Measurements from ENCODE around the gene LDLRAP1.

DNA sequence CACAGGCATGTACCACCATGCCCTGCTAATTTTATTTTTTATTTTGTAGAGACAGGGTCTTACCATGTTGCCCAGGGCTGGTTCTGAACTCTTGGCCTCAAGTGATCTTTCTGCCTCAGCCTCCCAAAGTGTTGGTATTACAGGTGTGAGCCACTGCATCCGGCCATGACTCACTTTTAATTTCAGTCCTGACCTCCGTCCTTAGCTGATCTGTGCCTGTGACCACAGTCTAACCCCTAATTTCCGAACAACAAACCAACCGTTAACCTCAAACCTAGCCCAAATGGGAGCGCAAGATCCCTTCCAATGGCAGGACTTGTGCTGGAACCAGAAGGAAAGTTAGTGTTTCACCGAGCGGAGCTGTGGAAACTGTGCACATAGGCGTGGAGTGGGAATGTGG, 43.9 kb downstream of the LDLRAP1 start:
- no peak for TF ChIP-seq ELF1 (IDR thresholded peaks at IDR 0.05; ENCODE audit: borderline replicate concordance, low read depth)
- TF ChIP-seq, protein P1, sequence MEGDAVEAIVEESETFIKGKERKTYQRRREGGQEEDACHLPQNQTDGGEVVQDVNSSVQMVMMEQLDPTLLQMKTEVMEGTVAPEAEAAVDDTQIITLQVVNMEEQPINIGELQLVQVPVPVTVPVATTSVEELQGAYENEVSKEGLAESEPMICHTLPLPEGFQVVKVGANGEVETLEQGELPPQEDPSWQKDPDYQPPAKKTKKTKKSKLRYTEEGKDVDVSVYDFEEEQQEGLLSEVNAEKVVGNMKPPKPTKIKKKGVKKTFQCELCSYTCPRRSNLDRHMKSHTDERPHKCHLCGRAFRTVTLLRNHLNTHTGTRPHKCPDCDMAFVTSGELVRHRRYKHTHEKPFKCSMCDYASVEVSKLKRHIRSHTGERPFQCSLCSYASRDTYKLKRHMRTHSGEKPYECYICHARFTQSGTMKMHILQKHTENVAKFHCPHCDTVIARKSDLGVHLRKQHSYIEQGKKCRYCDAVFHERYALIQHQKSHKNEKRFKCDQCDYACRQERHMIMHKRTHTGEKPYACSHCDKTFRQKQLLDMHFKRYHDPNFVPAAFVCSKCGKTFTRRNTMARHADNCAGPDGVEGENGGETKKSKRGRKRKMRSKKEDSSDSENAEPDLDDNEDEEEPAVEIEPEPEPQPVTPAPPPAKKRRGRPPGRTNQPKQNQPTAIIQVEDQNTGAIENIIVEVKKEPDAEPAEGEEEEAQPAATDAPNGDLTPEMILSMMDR (IDR thresholded peaks at IDR 0.05 in 2 of 3, conservative IDR thresholded peaks at IDR 0.05 in 1 of 3; ENCODE audit: borderline replicate concordance in 1 of 3, insufficient read depth in 1 of 3, low read depth in 2 of 3, low read length in 2 of 3) = no peak
- TF ChIP-seq, protein P2, sequence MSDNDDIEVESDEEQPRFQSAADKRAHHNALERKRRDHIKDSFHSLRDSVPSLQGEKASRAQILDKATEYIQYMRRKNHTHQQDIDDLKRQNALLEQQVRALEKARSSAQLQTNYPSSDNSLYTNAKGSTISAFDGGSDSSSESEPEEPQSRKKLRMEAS (IDR thresholded peaks at IDR 0.05) = no peak
- TF ChIP-seq YY1 (IDR thresholded peaks at IDR 0.05; ENCODE audit: extremely low read depth, insufficient replicate concordance, low read depth, low read length) = no peak
- TF ChIP-seq, protein P3, sequence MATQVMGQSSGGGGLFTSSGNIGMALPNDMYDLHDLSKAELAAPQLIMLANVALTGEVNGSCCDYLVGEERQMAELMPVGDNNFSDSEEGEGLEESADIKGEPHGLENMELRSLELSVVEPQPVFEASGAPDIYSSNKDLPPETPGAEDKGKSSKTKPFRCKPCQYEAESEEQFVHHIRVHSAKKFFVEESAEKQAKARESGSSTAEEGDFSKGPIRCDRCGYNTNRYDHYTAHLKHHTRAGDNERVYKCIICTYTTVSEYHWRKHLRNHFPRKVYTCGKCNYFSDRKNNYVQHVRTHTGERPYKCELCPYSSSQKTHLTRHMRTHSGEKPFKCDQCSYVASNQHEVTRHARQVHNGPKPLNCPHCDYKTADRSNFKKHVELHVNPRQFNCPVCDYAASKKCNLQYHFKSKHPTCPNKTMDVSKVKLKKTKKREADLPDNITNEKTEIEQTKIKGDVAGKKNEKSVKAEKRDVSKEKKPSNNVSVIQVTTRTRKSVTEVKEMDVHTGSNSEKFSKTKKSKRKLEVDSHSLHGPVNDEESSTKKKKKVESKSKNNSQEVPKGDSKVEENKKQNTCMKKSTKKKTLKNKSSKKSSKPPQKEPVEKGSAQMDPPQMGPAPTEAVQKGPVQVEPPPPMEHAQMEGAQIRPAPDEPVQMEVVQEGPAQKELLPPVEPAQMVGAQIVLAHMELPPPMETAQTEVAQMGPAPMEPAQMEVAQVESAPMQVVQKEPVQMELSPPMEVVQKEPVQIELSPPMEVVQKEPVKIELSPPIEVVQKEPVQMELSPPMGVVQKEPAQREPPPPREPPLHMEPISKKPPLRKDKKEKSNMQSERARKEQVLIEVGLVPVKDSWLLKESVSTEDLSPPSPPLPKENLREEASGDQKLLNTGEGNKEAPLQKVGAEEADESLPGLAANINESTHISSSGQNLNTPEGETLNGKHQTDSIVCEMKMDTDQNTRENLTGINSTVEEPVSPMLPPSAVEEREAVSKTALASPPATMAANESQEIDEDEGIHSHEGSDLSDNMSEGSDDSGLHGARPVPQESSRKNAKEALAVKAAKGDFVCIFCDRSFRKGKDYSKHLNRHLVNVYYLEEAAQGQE (IDR thresholded peaks at IDR 0.05; ENCODE audit: low read depth) = no peak
- no peak for TF ChIP-seq CBX3 (IDR thresholded peaks at IDR 0.05; ENCODE audit: low read depth)
- no peak for TF ChIP-seq POLR2A (IDR thresholded peaks at IDR 0.05; ENCODE audit: borderline replicate concordance, extremely low read depth, insufficient read depth, insufficient read length)
- no peak for TF ChIP-seq EZH2phosphoT487 (IDR thresholded peaks at IDR 0.05; ENCODE audit: borderline replicate concordance)
- TF ChIP-seq CEBPB (IDR thresholded peaks at IDR 0.05; ENCODE audit: low read depth) = no peak

All from HCT116 (cell line).